ENCODE data around the gene CAPN5. TPM values are rescaled to one million over a fixed set of nuclear protein-coding genes. Genes with fewer than 3 reads are reported as not detected.

Gene CAPN5
- total and polyA plus RNA-seq, 2 of the 13 experiments (the other 11 are each of a cell fraction or from before 2014, with no cell fraction given), result 0.27 to 1.2 TPM

- TF ChIP-seq ZNF207 (IDR thresholded peaks at IDR 0.05; ENCODE audit: borderline replicate concordance) (no peak), ZNF382 (CRISPR knock-in tag; IDR thresholded peaks at IDR 0.05; ENCODE audit: borderline replicate concordance) (no peak), HHEX (CRISPR knock-in tag; IDR thresholded peaks at IDR 0.05) (no peak), CREB1 (IDR thresholded peaks at IDR 0.05) (no peak), CREB1 (CRISPR knock-in tag; IDR thresholded peaks at IDR 0.05) (no peak), ZNF350 (CRISPR knock-in tag; IDR thresholded peaks at IDR 0.05; ENCODE audit: borderline replicate concordance, low read depth) (peak; percentile 25; the same call in 1 of the 2 replicates), RBAK (CRISPR knock-in tag; IDR thresholded peaks at IDR 0.05) (no peak), ZMYM2 (CRISPR knock-in tag; IDR thresholded peaks at IDR 0.05) (0 out of 2 replicates have a peak, but pooled peaks have one; percentile 38), ZNF589 (CRISPR knock-in tag; conservative IDR thresholded peaks at IDR 0.05) (peak; percentile 39; the same call in 1 of the 2 replicates), ZBTB38 (CRISPR knock-in tag; IDR thresholded peaks at IDR 0.05) (no peak), FOSL1 (CRISPR knock-in tag; IDR thresholded peaks at IDR 0.05; ENCODE audit: borderline replicate concordance) (no peak), POGK (CRISPR knock-in tag; conservative IDR thresholded peaks at IDR 0.05) (peak; percentile 32; the same call in 1 of the 2 replicates), ZNF281 (CRISPR knock-in tag; IDR thresholded peaks at IDR 0.05; ENCODE audit: borderline replicate concordance) (no peak), YY1 (IDR thresholded peaks at IDR 0.05; ENCODE audit: insufficient read depth, insufficient replicate concordance, low read depth, low read length) (peak; percentile 34), SOX5 (CRISPR knock-in tag; IDR thresholded peaks at IDR 0.05; ENCODE audit: borderline replicate concordance) (no peak), CCAR2 (optimal IDR thresholded peaks at IDR 0.05; ENCODE audit: low read depth, low read length) (no peak), EED (CRISPR knock-in tag; IDR thresholded peaks at IDR 0.05) (no peak), PTBP1 (IDR thresholded peaks at IDR 0.05; ENCODE audit: low read depth, low read length, poor library complexity, severe bottlenecking) (no peak), ZNF646 (CRISPR knock-in tag; IDR thresholded peaks at IDR 0.05) (no peak), ZNF225 (CRISPR knock-in tag; IDR thresholded peaks at IDR 0.05) (no peak)
These were observed 60.6 kb downstream of the CAPN5 start (continued) for GRCh38 chr11:77127235-77127911.

All from HepG2 (cell line).